GM12878 (cell line): ENCODE data around the gene PAM16.

Source experiments
- CHD1 ChIP-seq: IDR thresholded peaks from 2 replicates; pipeline ENCODE4 v1.6.1; 2012; ENCODE audit warnings: low read depth, low read length, improper control_type of control experiment
- CHD2 ChIP-seq: IDR thresholded peaks from 2 replicates; pipeline ENCODE4 v1.6.1; 2011; ENCODE audit warnings: low read depth, low read length, improper control_type of control experiment, borderline replicate concordance
- CTCF ChIP-seq, 3 experiments: IDR thresholded peaks in 2 of 3; conservative IDR thresholded peaks in 1 of 3; 2 replicates each; pipeline ENCODE4 v1.5.1; 2011; ENCODE audit warnings: low read depth in 3 of 3, low read length in 3 of 3, mild to moderate bottlenecking in 3 of 3, control low read depth in 2 of 3, moderate library complexity in 2 of 3, inconsistent platforms in 1 of 3, mixed read lengths in 1 of 3; ENCODE audit not compliant: control insufficient read depth in 2 of 3, insufficient read depth in 1 of 3; ENCODE audit errors: extremely low read depth in 1 of 3
- JUND ChIP-seq: IDR thresholded peaks from 2 replicates; pipeline ENCODE4 v1.6.1; 2012; ENCODE audit warnings: low read depth, mild to moderate bottlenecking, low read length, improper control_type of control experiment, moderate library complexity
- KDM1A ChIP-seq: fragments of 200-600 bp; sonication (generic); IDR thresholded peaks from 2 replicates; pipeline ENCODE4 v1.6.1; 2016; ENCODE audit warnings: borderline replicate concordance
- MLLT1 ChIP-seq: fragments of 450-650 bp; IDR thresholded peaks from 2 replicates; pipeline ENCODE4 v1.6.1; 2016; ENCODE audit warnings: mild to moderate bottlenecking
- NFIC ChIP-seq: IDR thresholded peaks from 2 replicates; pipeline ENCODE4 v1.6.1; 2012; ENCODE audit warnings: low read depth, mild to moderate bottlenecking, inconsistent platforms, low read length, moderate library complexity
- NFYB ChIP-seq: IDR thresholded peaks from 2 replicates; pipeline ENCODE4 v1.6.1; 2011; ENCODE audit warnings: low read depth, mild to moderate bottlenecking, low read length, improper control_type of control experiment, moderate library complexity; ENCODE audit not compliant: insufficient read depth
- PBX3 ChIP-seq: IDR thresholded peaks from 2 replicates; pipeline ENCODE4 v1.6.1; 2011; ENCODE audit warnings: mild to moderate bottlenecking, low read depth, low read length, moderate library complexity; ENCODE audit not compliant: insufficient replicate concordance
- POLR2A ChIP-seq: IDR thresholded peaks from 2 replicates; pipeline ENCODE4 v1.6.1; 2011; ENCODE audit warnings: low read depth, mild to moderate bottlenecking, low read length
- STAT3 ChIP-seq: IDR thresholded peaks from 2 replicates; pipeline ENCODE4 v1.6.1; 2011; ENCODE audit warnings: low read depth, low read length, improper control_type of control experiment
- ZNF274 ChIP-seq: IDR thresholded peaks from one replicate; pipeline ENCODE4 v1.8.0; 2011; ENCODE audit not compliant: insufficient read length, insufficient read depth

GRCh38 chr16:4364196-4365013, 13.3 kb upstream of the PAM16 start:
- TF ChIP-seq CHD2, result no peak
- TF ChIP-seq CTCF (IDR thresholded peaks at IDR 0.05 in 2 of 3, conservative IDR thresholded peaks at IDR 0.05 in 1 of 3; ENCODE audit: control insufficient read depth in 2 of 3, extremely low read depth in 1 of 3, insufficient read depth in 1 of 3, low read depth in 3 of 3, low read length in 3 of 3), result no peak
- TF ChIP-seq PBX3, result no peak
- TF ChIP-seq STAT3, result no peak
- TF ChIP-seq JUND, result no peak
- no peak for TF ChIP-seq ZNF274
- TF ChIP-seq CHD1, result no peak
- no peak for TF ChIP-seq NFYB
- no peak for TF ChIP-seq NFIC
- no peak for TF ChIP-seq POLR2A
- no peak for TF ChIP-seq KDM1A
- TF ChIP-seq MLLT1, result no peak
